GM12878 (cell line): ENCODE measurements around the gene BNIPL. TPM values are rescaled to one million over a fixed set of nuclear protein-coding genes. Genes with fewer than 3 reads are reported as not detected.
A peak's percentile ranks its signal among the peaks of the same experiment; 100 is the strongest.

Experiments used
- ATAC-seq: fragments of 200-7000 bp; cut with Tn5 transposase; 3 replicates; pipeline ENCODE4 v1.9.1; 2020; ENCODE audit warnings: mild to moderate bottlenecking, moderate library complexity
- BruUV-seq: library from RNA; stranded (reverse); fragments of 400-500 nt; replicated peaks from 2 replicates; lab custom pipeline; 2021; lab: Mats Ljungman, UMichigan
- CTCF ChIA-PET: fragments of 300-600 bp; sonication (Branson Sonifier 250); formaldehyde crosslinking; extraction: SDS; loops from one replicate; lab custom pipeline; 2021; ENCODE audit warnings: inconsistent platforms; lab: Yijun Ruan, JAX
- POLR2A ChIA-PET: fragments of 350-600 bp; formaldehyde crosslinking; extraction: SDS; loops from one replicate; lab custom pipeline; 2021; ENCODE audit warnings: inconsistent platforms; lab: Charles Lee
- RAD21 ChIA-PET: fragments of 300-600 bp; sonication (Branson Sonifier 250); formaldehyde crosslinking; loops from one replicate; lab custom pipeline; 2023; ENCODE audit warnings: antibody characterized with exemption; ENCODE audit not compliant: unreplicated experiment; lab: Charles Lee
- SMC1A ChIA-PET: fragments of 300-600 bp; sonication (Branson Sonifier 250); formaldehyde crosslinking; loops from one replicate; lab custom pipeline; 2023; ENCODE audit not compliant: unreplicated experiment, uncharacterized antibody; lab: Charles Lee
- DNase-seq: peaks from one replicate; pipeline ENCODE4 v3.0.0-alpha.2; 2011; ENCODE audit warnings: low read depth, low spot score
- FAIRE-seq: peaks from 3 replicates; lab custom pipeline; 2011; peaks lifted over from hg19 to GRCh38; lab: Jason Lieb, UNC
- H2AFZ ChIP-seq: 2 replicates; pipeline ENCODE4 v1.6.0; 2011; ENCODE audit warnings: low read depth, low read length, control low read depth; ENCODE audit not compliant: control insufficient read depth
- H3K27ac ChIP-seq: 2 replicates; pipeline ENCODE4 v1.5.1; 2011; ENCODE audit warnings: control low read depth; ENCODE audit not compliant: control insufficient read depth, insufficient read depth
- H3K27me3 ChIP-seq, 2 experiments: replicated peaks in 1 of 2; 2 replicates each; pipeline versions ENCODE4 v1.6.0 to v1.6.1; 2011; ENCODE audit warnings: low read length in 1 of 2; ENCODE audit not compliant: control insufficient read depth in 2 of 2, insufficient read depth in 2 of 2
- H3K36me3 ChIP-seq, 2 experiments: 2 replicates each; pipeline ENCODE4 v1.5.1; 2011; ENCODE audit warnings: low read length in 1 of 2; ENCODE audit not compliant: control insufficient read depth in 2 of 2, insufficient read depth in 2 of 2
- H3K4me1 ChIP-seq: 2 replicates; pipeline ENCODE4 v1.6.1; 2011; ENCODE audit warnings: mild to moderate bottlenecking, low read length, moderate library complexity, mixed read lengths; ENCODE audit not compliant: control insufficient read depth, insufficient read depth
- H3K4me2 ChIP-seq: 2 replicates; pipeline ENCODE4 v1.6.0; 2011; ENCODE audit warnings: control low read depth; ENCODE audit not compliant: control insufficient read depth, insufficient read depth
- H3K4me3 ChIP-seq: fragments of 200-600 bp; sonication (generic); 2 replicates; pipeline ENCODE4 v1.5.1; 2016
- H3K79me2 ChIP-seq: 2 replicates; pipeline ENCODE4 v1.6.0; 2011; ENCODE audit warnings: low read length; ENCODE audit not compliant: control insufficient read depth, insufficient read depth
- H3K9ac ChIP-seq: 2 replicates; pipeline ENCODE4 v1.8.0; 2011; ENCODE audit warnings: low read length, control low read depth, mixed read lengths; ENCODE audit not compliant: control insufficient read depth, insufficient read depth
- H3K9me3 ChIP-seq: replicated peaks from 3 replicates; pipeline ENCODE4 v1.5.1; 2011; ENCODE audit warnings: mild to moderate bottlenecking, low read length; ENCODE audit not compliant: control insufficient read depth, insufficient read depth
- H4K20me1 ChIP-seq: 2 replicates; pipeline ENCODE4 v1.6.0; 2011; ENCODE audit not compliant: control insufficient read depth, insufficient read depth
- E4F1 ChIP-seq: fragments of 450-650 bp; IDR thresholded peaks from 2 replicates; pipeline ENCODE4 v1.6.1; 2018; ENCODE audit warnings: borderline replicate concordance, mild to moderate bottlenecking; ENCODE audit not compliant: partially characterized antibody
- GATAD2B ChIP-seq: fragments of 450-650 bp; conservative IDR thresholded peaks from 2 replicates; pipeline ENCODE4 v1.6.1; 2017; ENCODE audit warnings: low read depth, mild to moderate bottlenecking, moderate library complexity
- MYC ChIP-seq: IDR thresholded peaks from 2 replicates; pipeline ENCODE4 v1.6.1; 2011; ENCODE audit warnings: mild to moderate bottlenecking, low read length, moderate library complexity, inconsistent platforms; ENCODE audit not compliant: insufficient read depth, insufficient replicate concordance, insufficient read length, severe bottlenecking
- PML ChIP-seq: IDR thresholded peaks from 2 replicates; pipeline ENCODE4 v1.6.1; 2012; ENCODE audit warnings: low read length, inconsistent platforms
- POLR2A ChIP-seq: IDR thresholded peaks from 2 replicates; pipeline ENCODE4 v1.6.1; 2011; ENCODE audit warnings: low read depth, mild to moderate bottlenecking, low read length
- POLR2AphosphoS5 ChIP-seq: IDR thresholded peaks from 2 replicates; pipeline ENCODE4 v1.6.1; 2011; ENCODE audit warnings: mild to moderate bottlenecking, low read length, inconsistent platforms
- RUNX3 ChIP-seq: IDR thresholded peaks from 2 replicates; pipeline ENCODE4 v1.6.1; 2012; ENCODE audit warnings: low read length, inconsistent platforms
- SPI1 ChIP-seq: IDR thresholded peaks from 2 replicates; pipeline ENCODE4 v1.6.1; 2011; ENCODE audit warnings: low read depth, mild to moderate bottlenecking, low read length, moderate library complexity, borderline replicate concordance; ENCODE audit not compliant: insufficient read depth
- ZBTB11 ChIP-seq: fragments of 450-650 bp; formaldehyde crosslinking; IDR thresholded peaks from 2 replicates; pipeline ENCODE4 v1.5.0; 2022; ENCODE audit warnings: mild to moderate bottlenecking, missing genetic modification characterization
- WGBS: methylation state at CpG from one replicate; pipeline ENCODE4 v1.1.6; 2016; ENCODE audit warnings: low lambda C conversion rate; ENCODE audit not compliant: insufficient replicate concordance, insufficient coverage; ENCODE audit errors: missing lambda C conversion rate; 5-methylcytosine and 5-hydroxymethylcytosine counted together
- in situ Hi-C: fragments of 300-500 bp; cut with MboI; formaldehyde crosslinking; loops from 9 replicates; pipeline ENCODE4 v1.14.3; 2018; ENCODE audit warnings: mixed read lengths
- intact Hi-C: fragments of 100-400 bp; cut with micrococcal nuclease; formaldehyde crosslinking; loops from one replicate; pipeline ENCODE4 v1.14.2; 2022; ENCODE audit not compliant: unreplicated experiment
- polyA plus RNA-seq, 11 experiments: library from polyadenylated mRNA; depleted of rRNA in 4 of 11; unstranded in 6 of 11; stranded (reverse) in 5 of 11; fragments of >200 nt; fragmentation: Nextera tagmentation in 4 of 11; fragmentation: Illumina TruSeq in 1 of 11; extraction: Ambion mirVana in 4 of 11; extraction: Trizol in 1 of 11; gene quantifications; 1 replicate in 1 of 11; 2 replicates in 10 of 11; pipeline versions ENCODE4 v1.2.1 to v1.2.3, GENCODE V29; 2011 to 2016; ENCODE audit warnings: inconsistent platforms in 2 of 11, missing spikeins in 2 of 11, low read depth in 1 of 11
- total RNA-seq, 4 experiments: library from RNA; depleted of rRNA in 3 of 4; stranded (reverse); fragments of >200 nt in 3 of 4; fragmentation: Illumina TruSeq in 1 of 4; extraction: Trizol in 1 of 4; gene quantifications; 2 replicates each; pipeline versions ENCODE4 v1.2.1 to v1.2.3, GENCODE V29; 2013 to 2021

Gene BNIPL
- total and polyA plus RNA-seq, 10 of the 15 experiments (the other 5 are each of a cell fraction or from before 2014, with no cell fraction given) = 0.05 to 1.1 (median 0.17) TPM

GRCh38 chr1:151055581-151055980, 19.2 kb downstream of the BNIPL start:
- no peak for FAIRE-seq
- Histone ChIP-seq H3K79me2 (peaks cover 55% of the 10 kb centered on the region), H3K9me3 (no peaks in the 10 kb centered on the region)

GRCh38 chr1:151056149-151056548, 19.8 kb downstream of the BNIPL start:
- peaks cover 14 to 37% of the 10 kb centered on the region in 2 experiments for H3K36me3 ChIP-seq
- no peak for ATAC-seq

More at GRCh38 chr1:151055581-151055980, 19.2 kb downstream of the BNIPL start:
- Histone ChIP-seq H3K9ac (peak overlapping the region; percentile 28; the same call in 1 of the 2 replicates), H4K20me1 (peaks cover 3% of the 10 kb centered on the region; the same call in 1 of the 2 replicates), H3K27ac (peak overlapping the region; percentile 97), H2AFZ (no peak overlapping the region), H3K4me3 (peak overlapping the region; percentile 93), H3K4me2 (peak overlapping the region; percentile 74), H3K4me1 (peaks cover 24% of the 10 kb centered on the region), H3K27me3 (no peaks in the 10 kb centered on the region), H3K36me3 (peaks cover 14 to 42% of the 10 kb centered on the region in 2 experiments)
- TF ChIP-seq RUNX3 = no peak
- TF ChIP-seq POLR2A = peak; percentile 21; the same call in 1 of the 2 replicates
- 0 out of 2 replicates have a peak, but pooled peaks have one; percentile 27 for TF ChIP-seq POLR2AphosphoS5
- ChIA-PET RAD21 (interaction anchor here (0.6 to 0.8 kb wide), 2 partner anchors 60 to 148 kb away, joined by 3 to 4 read pairs; no protein-coding TSS in a partner anchor), SMC1A (interaction anchor here (1.2 to 1.4 kb wide), 3 partner anchors 8 to 44 kb away, joined by 4 to 5 read pairs (median 4); partner anchors contain the start of gene C1orf56), CTCF (interaction anchor here (1.0 to 4.1 kb wide), 4 partner anchors 12 to 102 kb away, joined by 4 to 12 read pairs (median 6); partner anchors contain the start of gene TNFAIP8L2), POLR2A (interaction anchor here (0.6 to 1.2 kb wide), 2 partner anchors 12 to 49 kb away, joined by 3 read pairs; partner anchors contain the start of gene MINDY1)
- intact Hi-C loops (no loop called here), in situ Hi-C loops (no loop called here)
- 50% methylated on average over 2 of the region's 2 CpGs for WGBS
- DNase-seq = no peak
- no TSS peak for BruUV-seq
- no peak for ATAC-seq

More at GRCh38 chr1:151056149-151056548, 19.8 kb downstream of the BNIPL start:
- CTCF ChIA-PET = interaction anchor here (2.1 to 7.4 kb wide), 3 partner anchors 9 to 101 kb away, joined by 9 to 76 read pairs (median 12); partner anchors contain the start of genes C1orf56 and TNFAIP8L2
- Histone ChIP-seq H3K4me3 (peak overlapping the region; percentile 93), H4K20me1 (peaks cover 3% of the 10 kb centered on the region; the same call in 1 of the 2 replicates), H3K79me2 (peaks cover 55% of the 10 kb centered on the region), H3K9ac (peak overlapping the region; percentile 50), H3K27ac (peak overlapping the region; percentile 97), H3K9me3 (no peaks in the 10 kb centered on the region), H3K27me3 (no peaks in the 10 kb centered on the region), H2AFZ (no peak overlapping the region), H3K4me1 (peaks cover 27% of the 10 kb centered on the region), H3K4me2 (peak overlapping the region; percentile 74)
- in situ Hi-C loops = no loop called here
- intact Hi-C loops = no loop called here
- no peak for FAIRE-seq
- RAD21 ChIA-PET = interaction anchor here (0.6 kb wide), 1 partner anchor 148 kb away, joined by 4 read pairs; no protein-coding TSS in a partner anchor
- DNase-seq = no peak
- POLR2A ChIA-PET = interaction anchor here (0.6 to 1.2 kb wide), 4 partner anchors 12 to 50 kb away, joined by 3 to 6 read pairs (median 4); partner anchors contain the start of gene MINDY1
- WGBS = 18% methylated on average over 2 of the region's 2 CpGs
- BruUV-seq = no TSS peak
- TF ChIP-seq GATAD2B (no peak), PML (0 out of 2 replicates have a peak, but pooled peaks have one; percentile 2), E4F1 (no peak), ZBTB11 (CRISPR knock-in tag) (no peak), SPI1 (no peak), MYC (no peak), RUNX3 (0 out of 2 replicates have a peak, but pooled peaks have one; percentile 25)
- SMC1A ChIA-PET = interaction anchor here (1.3 kb wide), 1 partner anchor 8 kb away, joined by 5 read pairs; the partner anchor contains the start of gene C1orf56
